GM18868 (cell line): ENCODE results near the gene CRYGN.

ENCODE experiments used
- ATAC-seq: cut with Tn5 transposase; IDR thresholded peaks from one replicate; pipeline ENCODE4 v1.9.1; 2021; ENCODE audit warnings: mild to moderate bottlenecking, moderate library complexity; ENCODE audit not compliant: unreplicated experiment

The CRYGN gene

GRCh38 chr7:151393031-151393977 is 46.6 kb downstream of the CRYGN start:
- ATAC-seq: no peak

- no peak for ATAC-seq
These were observed 47.5 kb downstream of the CRYGN start for GRCh38 chr7:151392426-151392825.

DNA sequence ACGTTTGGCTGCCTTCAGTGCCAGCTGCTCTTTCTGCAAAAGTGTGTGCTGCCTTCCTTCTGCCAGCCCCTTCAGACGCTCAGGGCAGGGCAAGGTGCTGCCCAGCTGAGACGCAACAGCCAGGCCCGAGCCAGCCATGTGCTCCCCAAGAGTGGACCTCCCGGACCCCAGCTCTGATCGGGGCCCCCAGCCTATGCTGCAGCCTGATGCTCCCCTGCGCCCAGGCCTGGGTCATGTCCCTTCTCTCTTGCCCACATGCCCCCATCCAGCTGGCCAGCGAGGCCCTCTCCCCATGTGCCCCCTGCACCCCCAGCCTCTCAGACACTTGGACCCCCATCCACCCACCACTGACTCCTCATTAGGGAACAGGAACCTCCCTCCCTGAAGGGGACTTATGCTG is 47.9 kb downstream of the CRYGN start:
- no peak for ATAC-seq

GRCh38 chr7:151391358-151391730 is 48.6 kb downstream of the CRYGN start:
- ATAC-seq: no peak

GRCh38 chr7:151390598-151391357 is 49.2 kb downstream of the CRYGN start:
- ATAC-seq: no peak

DNA sequence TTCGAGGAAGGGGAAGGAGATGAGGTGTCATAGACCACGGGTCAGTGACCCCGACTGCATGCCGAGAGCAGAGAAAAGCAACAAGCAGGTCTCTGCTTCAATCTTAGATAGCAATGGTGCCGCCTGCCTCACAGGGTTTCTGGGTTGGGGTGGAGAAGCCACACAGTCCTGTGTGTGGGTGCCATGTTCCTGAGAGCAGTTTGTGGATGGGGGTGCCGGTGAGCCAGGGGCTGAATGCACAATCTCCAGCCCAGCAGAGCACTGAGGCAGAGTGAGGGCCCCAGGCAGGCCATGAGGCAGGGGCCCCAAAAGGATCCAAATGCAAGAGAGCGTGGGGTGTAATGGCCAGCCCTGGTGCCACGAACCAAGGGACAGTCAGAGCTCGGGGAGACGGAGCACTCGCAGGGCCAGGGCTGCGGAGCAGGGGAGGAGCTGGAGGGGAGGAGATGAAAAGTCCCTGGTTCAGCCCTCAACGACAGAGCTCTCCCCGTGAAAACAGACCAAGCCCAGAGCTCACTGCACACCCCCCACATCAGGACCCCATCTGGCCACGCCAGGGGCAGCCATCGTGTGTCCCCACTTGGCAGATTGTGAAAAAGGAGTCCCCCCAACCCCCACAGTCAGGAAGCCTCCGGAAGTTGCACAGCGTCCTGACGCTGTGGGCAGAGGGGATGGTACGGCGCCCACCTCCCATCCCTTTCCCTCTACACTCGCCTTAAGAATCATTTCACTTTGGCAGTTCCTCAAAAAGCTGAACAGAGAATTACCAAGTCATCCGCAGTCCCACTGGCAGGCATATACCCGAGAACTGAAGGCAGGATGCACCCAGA is 50.0 kb downstream of the CRYGN start:
- no peak for ATAC-seq

GRCh38 chr7:151389096-151389767 is 50.7 kb downstream of the CRYGN start:
- ATAC-seq: no peak

DNA sequence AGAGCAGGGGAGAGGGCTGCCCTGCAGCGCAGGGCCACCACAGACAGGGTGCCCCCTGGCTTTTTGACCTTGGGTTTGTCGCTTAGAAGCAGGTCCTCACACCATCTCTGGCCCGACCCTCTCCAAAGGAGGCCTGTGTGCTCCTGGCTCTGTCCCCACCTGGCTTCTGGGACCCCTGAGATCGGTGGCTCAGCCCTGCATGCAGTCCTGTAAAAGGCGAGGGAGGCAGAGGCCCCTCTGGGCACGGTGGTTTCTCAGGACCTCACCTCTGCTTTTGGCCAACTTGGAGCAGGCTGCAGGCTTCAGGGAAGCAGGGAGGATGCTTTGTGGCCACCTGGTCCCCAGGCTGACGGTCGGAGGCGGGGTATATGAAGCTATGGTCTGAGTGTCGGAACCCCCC is 51.5 kb downstream of the CRYGN start:
- no peak for ATAC-seq

- no peak for ATAC-seq
These were observed 52.0 kb downstream of the CRYGN start for GRCh38 chr7:151388007-151388297.

GRCh38 chr7:151387161-151388006 is 52.6 kb downstream of the CRYGN start:
- ATAC-seq: no peak

GRCh38 chr7:151386301-151387160 is 53.4 kb downstream of the CRYGN start:
- ATAC-seq: no peak

- ATAC-seq: no peak
These were observed 54.2 kb downstream of the CRYGN start for GRCh38 chr7:151385626-151386300.

- ATAC-seq: no peak
These were observed 54.9 kb downstream of the CRYGN start for GRCh38 chr7:151384776-151385625.

GRCh38 chr7:151384352-151384697 is 55.6 kb downstream of the CRYGN start:
- no peak for ATAC-seq

DNA sequence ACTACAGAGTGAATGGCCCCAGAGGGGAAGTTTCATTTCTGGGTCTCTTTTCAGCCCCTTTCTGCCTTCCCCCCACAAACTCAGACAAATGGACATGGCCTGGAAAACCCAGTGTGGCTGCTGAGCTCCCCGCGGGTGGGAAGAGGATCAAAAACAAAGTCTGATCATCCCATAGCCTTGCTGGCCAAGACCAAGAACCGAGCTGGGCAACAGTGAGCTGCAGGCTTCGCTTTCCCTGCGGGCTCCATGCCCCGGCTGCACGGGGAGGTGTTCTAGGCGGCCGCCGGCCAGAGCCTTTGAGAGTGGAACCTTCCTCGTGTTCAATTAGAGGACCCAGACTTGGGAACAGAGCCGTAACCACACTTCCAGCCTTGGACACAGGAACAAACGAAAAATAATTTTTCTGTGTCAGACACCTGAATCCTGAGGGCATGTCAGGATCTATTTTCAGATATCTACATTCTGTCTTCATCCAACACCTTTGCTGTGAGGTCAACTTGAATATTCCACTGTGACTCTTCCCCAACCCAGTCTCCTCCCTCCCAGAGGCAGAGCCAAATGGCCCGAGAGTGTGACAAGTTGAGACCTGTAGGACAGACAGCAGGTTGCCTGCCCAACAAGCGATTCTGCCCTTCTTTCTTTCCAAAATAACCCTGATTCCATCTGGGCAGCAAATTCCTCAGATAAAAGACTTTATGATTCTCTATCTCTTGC is 56.1 kb downstream of the CRYGN start:
- ATAC-seq: no peak

GRCh38 chr7:151382079-151382885 is 57.7 kb downstream of the CRYGN start:
- no peak for ATAC-seq
